Activated T-helper 1 cell treated with anti-CD3 and anti-CD28 coated beads, Interleukin-12 subunit alpha, Interleukin-12 subunit beta, Interleukin-2, Interleukin-4 antibody, amounts not matched to agents 30 ng/mL and 10 ng/mL and 1 ng/mL, durations not matched to agents 14 hours and 24 hours and 36 hours (primary cell): ENCODE data around the gene CCDC66. TPM values are rescaled to one million over a fixed set of nuclear protein-coding genes. Genes with fewer than 3 reads are reported as not detected.

Experiments used
- DNase-seq: peaks from one replicate; pipeline ENCODE4 v3.0.0; 2021; ENCODE audit warnings: low spot score
- H3K27ac Mint-ChIP-seq: one replicate; pipeline ENCODE4 v1.8.0; 2021; ENCODE audit warnings: mild to moderate bottlenecking, mixed read lengths
- H3K27me3 Mint-ChIP-seq: one replicate; pipeline ENCODE4 v1.8.0; 2022; ENCODE audit warnings: mild to moderate bottlenecking, moderate library complexity, mixed read lengths; ENCODE audit not compliant: insufficient read depth
- H3K36me3 Mint-ChIP-seq: one replicate; pipeline ENCODE4 v1.8.0; 2021; ENCODE audit warnings: low read depth, mixed read lengths
- H3K4me1 Mint-ChIP-seq: one replicate; pipeline ENCODE4 v1.8.0; 2021; ENCODE audit warnings: low read depth, mixed read lengths
- H3K4me3 Mint-ChIP-seq: one replicate; pipeline ENCODE4 v1.8.0; 2021; ENCODE audit warnings: mild to moderate bottlenecking, moderate library complexity, mixed read lengths
- H3K9me3 Mint-ChIP-seq: one replicate; pipeline ENCODE4 v1.8.0; 2021; ENCODE audit warnings: mixed read lengths
- intact Hi-C: fragments of 100-400 bp; cut with micrococcal nuclease; formaldehyde crosslinking; loops from one replicate; pipeline ENCODE4 v1.15.1; 2024
- total RNA-seq: library from RNA; stranded (reverse); gene quantifications from 2 replicates; pipeline ENCODE4 v1.2.3, GENCODE V29; 2022

The CCDC66 gene
- total RNA-seq, 1 donor from 2014 or later, result 40.4 TPM

- no peak overlapping the region for H3K27ac Mint-ChIP-seq
- H3K36me3 Mint-ChIP-seq, result peaks cover 35% of the 10 kb centered on the region
- no peak for DNase-seq
- H3K4me1 Mint-ChIP-seq, result no peaks in the 10 kb centered on the region
- H3K9me3 Mint-ChIP-seq, result no peaks in the 10 kb centered on the region
- no peak overlapping the region for H3K4me3 Mint-ChIP-seq
- intact Hi-C loops, result no loop called here
- H3K27me3 Mint-ChIP-seq, result no peaks in the 10 kb centered on the region
These were observed 74.0 kb downstream of the CCDC66 start for GRCh38 chr3:56630966-56631365.

GRCh38 chr3:56633181-56633580 is 76.2 kb downstream of the CCDC66 start:
- intact Hi-C loops, result no loop called here
- H3K36me3 Mint-ChIP-seq, result peaks cover 32% of the 10 kb centered on the region
- DNase-seq, result no peak
- no peaks in the 10 kb centered on the region for H3K9me3 Mint-ChIP-seq
- H3K4me3 Mint-ChIP-seq, result no peak overlapping the region
- no peaks in the 10 kb centered on the region for H3K4me1 Mint-ChIP-seq
- H3K27ac Mint-ChIP-seq, result no peak overlapping the region
- no peaks in the 10 kb centered on the region for H3K27me3 Mint-ChIP-seq

- intact Hi-C loops, result no loop called here
- Mint-ChIP-seq H3K4me1 (peaks cover 2% of the 10 kb centered on the region), H3K4me3 (no peak overlapping the region), H3K9me3 (no peaks in the 10 kb centered on the region), H3K36me3 (peaks cover 36% of the 10 kb centered on the region), H3K27me3 (no peaks in the 10 kb centered on the region), H3K27ac (no peak overlapping the region)
- DNase-seq, result no peak
These were observed 76.9 kb downstream of the CCDC66 start for GRCh38 chr3:56633602-56634535.

GRCh38 chr3:56645407-56645806 is 88.4 kb downstream of the CCDC66 start:
- no peak for DNase-seq
- H3K36me3 Mint-ChIP-seq, result peaks cover 38% of the 10 kb centered on the region
- H3K4me1 Mint-ChIP-seq, result peaks cover 29% of the 10 kb centered on the region
- no peak overlapping the region for H3K4me3 Mint-ChIP-seq
- no peaks in the 10 kb centered on the region for H3K27me3 Mint-ChIP-seq
- intact Hi-C loops, result no loop called here
- no peak overlapping the region for H3K27ac Mint-ChIP-seq
- no peaks in the 10 kb centered on the region for H3K9me3 Mint-ChIP-seq

GRCh38 chr3:56654460-56654859 is 97.5 kb downstream of the CCDC66 start:
- no peaks in the 10 kb centered on the region for H3K9me3 Mint-ChIP-seq
- peaks cover 14% of the 10 kb centered on the region for H3K4me1 Mint-ChIP-seq
- no peaks in the 10 kb centered on the region for H3K27me3 Mint-ChIP-seq
- DNase-seq, result no peak
- H3K27ac Mint-ChIP-seq, result no peak overlapping the region
- intact Hi-C loops, result no loop called here
- peaks cover 57% of the 10 kb centered on the region for H3K36me3 Mint-ChIP-seq
- H3K4me3 Mint-ChIP-seq, result no peak overlapping the region

GRCh38 chr3:56655709-56656108 is 98.7 kb downstream of the CCDC66 start:
- H3K9me3 Mint-ChIP-seq, result no peaks in the 10 kb centered on the region
- no peak overlapping the region for H3K27ac Mint-ChIP-seq
- peaks cover 19% of the 10 kb centered on the region for H3K4me1 Mint-ChIP-seq
- peaks cover 61% of the 10 kb centered on the region for H3K36me3 Mint-ChIP-seq
- no peaks in the 10 kb centered on the region for H3K27me3 Mint-ChIP-seq
- no peak for DNase-seq
- intact Hi-C loops, result no loop called here
- no peak overlapping the region for H3K4me3 Mint-ChIP-seq

- Mint-ChIP-seq H3K9me3 (peaks cover 4% of the 10 kb centered on the region), H3K27me3 (no peaks in the 10 kb centered on the region), H3K4me3 (no peak overlapping the region), H3K4me1 (peaks cover 15% of the 10 kb centered on the region), H3K36me3 (peaks cover 48% of the 10 kb centered on the region), H3K27ac (no peak overlapping the region)
- DNase-seq, result no peak
- intact Hi-C loops, result no loop called here
These were observed 107.8 kb downstream of the CCDC66 start for GRCh38 chr3:56664823-56665222.

GRCh38 chr3:56667973-56668579 is 111.1 kb downstream of the CCDC66 start:
- no peak overlapping the region for H3K4me3 Mint-ChIP-seq
- peaks cover 4% of the 10 kb centered on the region for H3K9me3 Mint-ChIP-seq
- no peaks in the 10 kb centered on the region for H3K27me3 Mint-ChIP-seq
- peak overlapping the region; percentile 34 for H3K27ac Mint-ChIP-seq
- no peak for DNase-seq
- intact Hi-C loops, result no loop called here
- peaks cover 51% of the 10 kb centered on the region for H3K36me3 Mint-ChIP-seq
- peaks cover 6% of the 10 kb centered on the region for H3K4me1 Mint-ChIP-seq

Other genes starting within 250 kb of the CCDC66 start
- gene ERC2, start 88.7 kb upstream of the CCDC66 start, total RNA-seq, result 0.54 TPM in 1 of 2 replicates, not detected in the other
- 60.8 and 63.6 TPM in 2 replicates for gene TASOR, start 126.1 kb downstream of the CCDC66 start, total RNA-seq
- gene ARHGEF3, start 244.8 kb downstream of the CCDC66 start, total RNA-seq, result 59.2 and 64.1 TPM in 2 replicates